DOHH2 (cell line): ENCODE measurements around the gene SMARCD3.

Source experiments
- EZH2phosphoT487 ChIP-seq: fragments of 200-600 bp; sonication (generic); IDR thresholded peaks from 2 replicates; pipeline ENCODE4 v1.6.1; 2017; ENCODE audit warnings: borderline replicate concordance, mild to moderate bottlenecking, antibody characterized with exemption, low read length, moderate library complexity, mixed read lengths
- TF ChIP-seq, protein P1 (sequence below): fragments of 200-600 bp; sonication (generic); IDR thresholded peaks from one replicate; pipeline ENCODE4 v1.5.1; 2014; ENCODE audit warnings: antibody characterized with exemption, mild to moderate bottlenecking, low read depth, low read length; ENCODE audit not compliant: poor library complexity, severe bottlenecking

- TF ChIP-seq, protein P1, sequence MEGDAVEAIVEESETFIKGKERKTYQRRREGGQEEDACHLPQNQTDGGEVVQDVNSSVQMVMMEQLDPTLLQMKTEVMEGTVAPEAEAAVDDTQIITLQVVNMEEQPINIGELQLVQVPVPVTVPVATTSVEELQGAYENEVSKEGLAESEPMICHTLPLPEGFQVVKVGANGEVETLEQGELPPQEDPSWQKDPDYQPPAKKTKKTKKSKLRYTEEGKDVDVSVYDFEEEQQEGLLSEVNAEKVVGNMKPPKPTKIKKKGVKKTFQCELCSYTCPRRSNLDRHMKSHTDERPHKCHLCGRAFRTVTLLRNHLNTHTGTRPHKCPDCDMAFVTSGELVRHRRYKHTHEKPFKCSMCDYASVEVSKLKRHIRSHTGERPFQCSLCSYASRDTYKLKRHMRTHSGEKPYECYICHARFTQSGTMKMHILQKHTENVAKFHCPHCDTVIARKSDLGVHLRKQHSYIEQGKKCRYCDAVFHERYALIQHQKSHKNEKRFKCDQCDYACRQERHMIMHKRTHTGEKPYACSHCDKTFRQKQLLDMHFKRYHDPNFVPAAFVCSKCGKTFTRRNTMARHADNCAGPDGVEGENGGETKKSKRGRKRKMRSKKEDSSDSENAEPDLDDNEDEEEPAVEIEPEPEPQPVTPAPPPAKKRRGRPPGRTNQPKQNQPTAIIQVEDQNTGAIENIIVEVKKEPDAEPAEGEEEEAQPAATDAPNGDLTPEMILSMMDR: no peak
- no peak for TF ChIP-seq EZH2phosphoT487
Measured at GRCh38 chr7:151292850-151293249, 44.4 kb upstream of the SMARCD3 start.
